IMR-90 (cell line): ENCODE measurements around the gene RNU5D-1.

Experiments used
- RFX5 ChIP-seq: IDR thresholded peaks from 2 replicates; pipeline ENCODE4 v1.8.0; 2012; ENCODE audit warnings: low read depth, mild to moderate bottlenecking, low read length, moderate library complexity
- TF ChIP-seq, protein P1 (sequence below): conservative IDR thresholded peaks from 2 replicates; pipeline ENCODE4 v1.5.1; 2012; ENCODE audit warnings: mild to moderate bottlenecking, low read depth, low read length, improper control_type of control experiment

DNA sequence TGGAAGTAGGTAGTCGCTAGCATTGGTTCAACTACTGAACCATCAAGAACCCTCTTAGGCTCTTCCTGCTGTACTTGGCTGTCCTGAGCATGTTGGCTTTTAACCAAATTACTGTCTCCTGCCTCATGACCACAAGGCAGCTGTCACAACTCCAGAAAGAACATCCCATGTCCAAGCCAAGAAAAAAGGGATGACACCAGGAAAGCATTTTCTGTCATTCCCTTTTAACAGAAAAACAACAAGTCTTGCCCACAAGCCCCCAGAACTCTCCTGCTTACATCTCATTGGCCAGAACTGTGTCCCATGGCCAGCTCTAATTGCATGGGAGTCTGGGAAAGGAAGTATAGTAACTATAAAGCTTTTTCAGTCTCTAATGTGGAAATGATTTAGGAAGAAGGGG lies 2.4 kb upstream of the RNU5D-1 start:
- no peak for TF ChIP-seq RFX5
- TF ChIP-seq, protein P1, sequence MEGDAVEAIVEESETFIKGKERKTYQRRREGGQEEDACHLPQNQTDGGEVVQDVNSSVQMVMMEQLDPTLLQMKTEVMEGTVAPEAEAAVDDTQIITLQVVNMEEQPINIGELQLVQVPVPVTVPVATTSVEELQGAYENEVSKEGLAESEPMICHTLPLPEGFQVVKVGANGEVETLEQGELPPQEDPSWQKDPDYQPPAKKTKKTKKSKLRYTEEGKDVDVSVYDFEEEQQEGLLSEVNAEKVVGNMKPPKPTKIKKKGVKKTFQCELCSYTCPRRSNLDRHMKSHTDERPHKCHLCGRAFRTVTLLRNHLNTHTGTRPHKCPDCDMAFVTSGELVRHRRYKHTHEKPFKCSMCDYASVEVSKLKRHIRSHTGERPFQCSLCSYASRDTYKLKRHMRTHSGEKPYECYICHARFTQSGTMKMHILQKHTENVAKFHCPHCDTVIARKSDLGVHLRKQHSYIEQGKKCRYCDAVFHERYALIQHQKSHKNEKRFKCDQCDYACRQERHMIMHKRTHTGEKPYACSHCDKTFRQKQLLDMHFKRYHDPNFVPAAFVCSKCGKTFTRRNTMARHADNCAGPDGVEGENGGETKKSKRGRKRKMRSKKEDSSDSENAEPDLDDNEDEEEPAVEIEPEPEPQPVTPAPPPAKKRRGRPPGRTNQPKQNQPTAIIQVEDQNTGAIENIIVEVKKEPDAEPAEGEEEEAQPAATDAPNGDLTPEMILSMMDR: no peak
